D721Med (cell line): ENCODE data around the gene SMKR1.

Experiments used
- DNase-seq: peaks from one replicate; pipeline ENCODE4 v3.0.0; 2011; ENCODE audit warnings: low spot score; ENCODE audit not compliant: insufficient read length
- FAIRE-seq: peaks from 2 replicates; lab custom pipeline; 2011; peaks lifted over from hg19 to GRCh38; lab: Jason Lieb, UNC
- CTCF ChIP-seq: IDR thresholded peaks from 2 replicates; pipeline ENCODE4 v1.5.1; 2012; ENCODE audit warnings: mild to moderate bottlenecking, control low read depth; ENCODE audit not compliant: insufficient read depth; ENCODE audit errors: missing control alignments

Gene SMKR1

GRCh38 chr7:129458171-129458570 lies 44.2 kb upstream of the SMKR1 start:
- FAIRE-seq (no peak), DNase-seq (no peak)
- no peak for TF ChIP-seq CTCF

GRCh38 chr7:129461809-129462208 lies 40.5 kb upstream of the SMKR1 start:
- no peak for DNase-seq
- TF ChIP-seq CTCF, result no peak
- FAIRE-seq, result no peak

GRCh38 chr7:129462420-129462819 lies 39.9 kb upstream of the SMKR1 start:
- DNase-seq, result no peak
- TF ChIP-seq CTCF, result no peak
- FAIRE-seq, result no peak

GRCh38 chr7:129464194-129464593 lies 38.1 kb upstream of the SMKR1 start:
- FAIRE-seq (no peak), DNase-seq (no peak)
- no peak for TF ChIP-seq CTCF

GRCh38 chr7:129465080-129465479 lies 37.3 kb upstream of the SMKR1 start:
- DNase-seq (no peak), FAIRE-seq (no peak)
- TF ChIP-seq CTCF, result no peak

- no peak for TF ChIP-seq CTCF
- FAIRE-seq, result no peak
- DNase-seq, result no peak
Measured at GRCh38 chr7:129466796-129467195, 35.5 kb upstream of the SMKR1 start.

GRCh38 chr7:129468087-129468486 lies 34.2 kb upstream of the SMKR1 start:
- DNase-seq (no peak), FAIRE-seq (no peak)
- no peak for TF ChIP-seq CTCF
